HG02852 (cell line): Measurements from ENCODE around the gene ZBED3.
"Not testable (repeated sequence)": the region's sequence is repeated elsewhere in the genome, so short reads cannot be mapped to it uniquely, and the experiment has no call there.

ENCODE experiments used
- ATAC-seq: cut with Tn5 transposase; IDR thresholded peaks from one replicate; pipeline ENCODE4 v1.9.1; 2021; ENCODE audit warnings: mild to moderate bottlenecking, moderate library complexity; ENCODE audit not compliant: unreplicated experiment

ZBED3 gene, protein sequence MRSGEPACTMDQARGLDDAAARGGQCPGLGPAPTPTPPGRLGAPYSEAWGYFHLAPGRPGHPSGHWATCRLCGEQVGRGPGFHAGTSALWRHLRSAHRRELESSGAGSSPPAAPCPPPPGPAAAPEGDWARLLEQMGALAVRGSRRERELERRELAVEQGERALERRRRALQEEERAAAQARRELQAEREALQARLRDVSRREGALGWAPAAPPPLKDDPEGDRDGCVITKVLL

DNA sequence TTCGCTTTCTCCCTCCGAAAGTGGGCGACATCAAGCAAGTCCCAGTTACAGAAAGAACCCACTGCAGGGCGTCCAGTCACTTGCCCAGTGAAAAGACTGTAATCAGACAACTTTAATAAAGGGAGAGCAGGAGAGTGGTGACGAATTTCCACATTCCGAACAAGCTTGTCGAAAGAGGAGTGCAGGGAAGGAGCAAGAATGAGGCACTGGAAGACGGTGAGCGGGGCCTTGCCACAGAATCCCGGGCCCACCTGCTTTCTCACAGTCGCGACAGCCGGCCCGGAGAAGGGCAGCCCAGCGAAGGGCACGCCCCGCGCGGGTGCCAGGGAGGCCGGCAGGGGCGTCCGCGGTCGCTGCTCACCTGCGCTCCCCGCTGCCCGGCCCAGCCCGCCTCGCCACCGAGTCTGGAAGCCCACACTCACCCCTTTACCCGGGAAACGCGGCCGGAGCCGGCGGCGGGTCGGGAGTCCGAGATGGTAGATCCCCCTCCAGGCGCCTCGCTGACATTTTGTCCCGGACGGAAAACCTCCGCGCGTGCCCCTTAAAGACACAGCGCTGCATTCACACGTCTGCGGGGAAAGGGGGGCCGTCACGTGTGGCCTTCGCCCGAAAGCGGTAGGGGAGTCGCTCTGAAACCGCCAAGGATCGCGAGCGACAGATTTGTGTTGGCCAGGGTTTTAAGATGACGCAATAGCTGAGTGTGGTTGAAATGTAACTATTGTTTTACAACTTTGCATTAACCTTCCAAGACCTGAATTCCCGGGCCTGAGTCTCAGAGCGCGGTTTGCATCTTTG, at the start of gene ZBED3:
ZBED3 (minus strand) TSS at position 597 of the 795 bp plus-strand sequence. CDS start 9,407 bp downstream, outside the sequence.
- ATAC-seq: peak; percentile 71

DNA sequence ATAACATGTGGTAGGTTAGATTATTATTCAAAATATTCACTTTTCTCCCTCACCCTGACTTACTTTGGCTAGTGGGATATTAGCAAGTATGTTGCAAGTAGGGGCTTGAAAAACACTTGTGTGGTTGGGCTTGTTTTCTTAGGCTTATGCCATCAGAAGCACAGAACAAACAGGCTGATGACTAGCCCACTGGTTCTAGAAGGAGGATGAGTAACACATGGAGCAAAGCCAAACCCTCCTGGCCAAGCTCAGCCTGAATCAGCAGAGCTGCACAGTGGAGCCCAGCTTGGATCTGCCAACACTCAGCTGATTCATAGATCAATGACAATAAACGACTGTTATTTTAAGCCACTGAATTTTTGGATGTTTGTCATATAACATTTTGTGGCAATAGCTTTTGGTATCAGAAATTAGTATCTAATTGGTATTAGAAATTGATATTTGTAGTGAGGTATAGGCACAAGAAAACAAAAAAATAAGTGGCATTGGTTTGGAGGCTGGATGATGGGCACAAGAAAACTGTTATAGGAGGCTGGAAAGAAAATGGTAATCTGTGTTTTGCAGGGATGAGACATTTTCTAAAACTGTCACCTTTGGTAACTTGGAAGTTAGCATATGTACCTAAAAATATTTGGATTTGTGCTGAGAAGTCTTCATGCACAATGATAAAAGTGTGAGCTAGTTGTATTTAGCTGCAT, 46.1 kb upstream of the ZBED3 start:
- no peak for ATAC-seq

DNA sequence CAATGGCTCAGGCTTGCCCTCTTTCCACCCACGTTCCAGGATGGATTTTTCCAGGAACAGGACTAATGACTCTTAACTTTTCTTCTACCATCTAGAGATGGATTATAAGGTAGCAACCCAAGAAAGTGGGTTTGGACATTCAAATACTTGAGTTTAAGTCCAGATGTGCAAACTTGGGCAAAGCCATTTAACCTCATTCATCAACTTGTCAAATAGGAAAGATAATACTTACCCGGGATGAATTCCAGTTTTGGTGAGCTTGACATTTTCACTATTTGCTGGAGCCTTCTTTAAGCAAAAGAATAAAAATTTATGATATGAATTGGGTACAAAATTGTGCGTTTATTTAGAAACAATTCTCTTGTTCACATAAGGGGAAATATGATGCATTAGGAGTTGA, 44.3 kb upstream of the ZBED3 start:
- no peak for ATAC-seq

DNA sequence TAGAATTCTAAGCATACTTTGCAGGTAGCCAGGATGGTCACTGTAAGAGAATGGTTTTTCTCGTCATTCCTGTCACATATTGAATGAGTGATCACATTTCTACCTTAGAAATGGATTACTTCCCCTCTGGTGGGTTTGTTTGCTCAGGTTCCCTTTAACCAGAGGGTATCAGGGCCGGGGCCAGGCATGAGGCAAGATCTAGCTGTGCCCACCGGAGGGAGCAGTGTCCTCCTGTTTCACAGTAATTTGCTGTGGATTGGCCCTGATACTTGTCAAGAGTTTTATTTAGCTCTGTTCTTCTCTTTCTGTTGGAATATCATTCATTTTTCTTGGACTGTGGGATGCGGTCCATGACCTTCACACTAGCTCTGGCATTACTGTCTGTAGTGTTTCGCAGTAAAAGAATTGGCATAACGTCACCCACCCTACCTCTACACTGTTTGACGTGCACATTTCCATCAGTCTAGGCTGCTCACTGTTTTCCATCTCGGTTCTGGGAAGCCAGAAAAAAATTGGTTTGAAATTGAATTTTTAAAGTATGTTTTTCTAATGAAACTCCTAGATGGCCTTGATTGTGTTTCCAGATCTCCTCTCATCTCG, 42.4 kb upstream of the ZBED3 start:
- no peak for ATAC-seq

DNA sequence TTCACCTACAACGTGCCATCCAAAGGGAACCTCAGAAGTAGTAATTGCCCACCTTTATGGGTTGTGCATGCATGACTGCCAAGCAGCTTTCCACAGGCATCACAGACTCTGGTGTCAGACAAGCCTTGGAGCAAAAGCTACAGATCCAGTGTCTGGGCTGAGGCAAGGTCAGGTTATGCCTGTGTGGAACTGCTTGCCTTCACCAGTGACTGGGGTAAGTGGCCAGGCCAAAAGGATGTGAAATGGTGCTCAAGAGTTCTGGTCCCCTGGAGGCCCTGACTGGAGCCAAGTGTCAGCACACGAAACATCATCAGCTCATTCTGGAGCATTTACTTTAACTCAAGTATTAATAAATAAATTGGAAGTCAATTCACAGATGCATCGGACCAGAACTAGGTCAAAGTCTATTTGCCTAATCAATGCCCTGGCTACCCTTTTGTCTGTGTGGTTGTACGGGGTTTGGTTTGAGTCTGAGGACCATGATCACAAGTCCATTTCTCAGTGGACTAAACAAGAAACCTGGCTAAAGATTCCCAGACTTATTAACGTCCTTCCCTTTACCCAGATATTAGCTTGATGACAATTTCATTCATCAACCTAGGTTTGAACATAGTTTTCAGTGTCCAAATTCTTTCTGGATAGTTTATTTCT, 41.5 kb upstream of the ZBED3 start:
- ATAC-seq: no peak

DNA sequence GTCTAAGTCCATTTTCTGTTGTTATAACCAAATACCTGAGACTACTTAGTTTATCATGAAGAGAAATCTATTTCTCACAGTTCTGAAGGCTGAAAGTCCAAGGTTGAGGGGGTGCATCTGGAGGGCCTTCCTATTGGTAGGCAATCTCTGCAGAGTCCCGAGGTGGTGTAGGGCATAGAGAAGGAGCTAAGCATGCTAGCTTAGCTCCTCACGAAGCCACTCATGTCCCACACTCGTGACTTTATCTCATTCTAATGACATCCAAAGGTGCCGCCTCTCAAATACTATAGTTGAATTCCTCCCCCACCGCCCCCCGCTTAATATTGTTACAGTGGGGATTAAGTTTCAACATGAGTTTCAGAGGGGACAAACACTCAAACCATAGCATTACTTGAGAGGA, 36.0 kb upstream of the ZBED3 start:
- no peak for ATAC-seq

DNA sequence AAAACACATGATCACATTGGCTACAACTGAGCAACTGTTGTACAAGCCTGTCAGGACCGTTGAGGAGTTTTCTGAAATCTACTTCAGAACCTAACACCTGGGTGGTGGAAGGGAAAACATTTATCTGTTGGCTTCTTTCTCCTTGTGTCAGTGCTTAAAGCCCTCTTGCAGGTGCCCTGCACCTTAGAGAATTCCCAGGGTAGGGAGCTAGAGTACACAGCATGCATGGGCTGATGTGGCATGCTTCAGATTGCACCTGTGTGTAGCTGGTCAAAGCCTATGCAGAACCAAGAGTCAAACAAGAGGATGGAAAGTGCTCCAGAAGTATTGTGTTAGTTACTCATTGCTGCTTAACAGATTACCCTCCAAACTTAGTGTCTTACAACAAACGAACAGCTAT, 33.6 kb upstream of the ZBED3 start:
- no peak for ATAC-seq

DNA sequence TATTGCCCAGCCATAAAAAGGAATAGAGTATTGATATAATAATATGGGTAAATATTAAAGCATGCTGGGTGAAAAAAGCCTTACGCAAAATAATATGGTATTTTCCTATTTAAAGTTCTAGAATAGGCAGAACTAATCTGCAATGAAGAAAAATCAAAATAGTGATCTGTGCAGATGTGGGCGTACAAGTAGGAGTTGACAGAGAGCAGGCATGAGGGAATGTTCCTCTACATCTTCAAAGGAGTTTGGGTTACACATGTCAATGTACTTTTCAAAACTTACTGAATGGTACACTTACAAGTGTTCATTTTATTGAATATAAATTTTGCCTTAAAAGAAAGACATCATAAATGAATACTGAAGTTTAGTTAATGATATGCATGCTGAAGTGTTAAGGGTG, 33.0 kb upstream of the ZBED3 start:
- ATAC-seq: no peak

DNA sequence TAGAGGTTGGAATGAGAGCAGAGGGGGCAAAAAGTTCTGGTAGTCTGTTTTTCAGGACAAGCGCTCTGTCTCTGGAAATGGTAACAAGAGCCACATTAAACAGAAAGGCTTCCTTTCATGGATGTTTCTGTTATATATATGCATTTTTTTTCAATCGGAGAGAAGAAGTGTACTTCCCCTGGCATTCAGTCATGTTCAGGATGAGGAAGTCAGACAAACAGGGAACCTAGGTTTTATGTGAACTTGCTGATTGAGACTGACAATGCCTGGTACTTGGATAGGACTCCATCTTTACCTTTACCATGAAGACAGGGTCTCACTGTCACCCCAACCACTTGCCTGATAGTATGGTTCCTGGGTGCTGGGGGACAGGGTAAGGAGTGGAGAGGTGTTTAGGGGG, 30.1 kb upstream of the ZBED3 start:
- ATAC-seq: no peak

DNA sequence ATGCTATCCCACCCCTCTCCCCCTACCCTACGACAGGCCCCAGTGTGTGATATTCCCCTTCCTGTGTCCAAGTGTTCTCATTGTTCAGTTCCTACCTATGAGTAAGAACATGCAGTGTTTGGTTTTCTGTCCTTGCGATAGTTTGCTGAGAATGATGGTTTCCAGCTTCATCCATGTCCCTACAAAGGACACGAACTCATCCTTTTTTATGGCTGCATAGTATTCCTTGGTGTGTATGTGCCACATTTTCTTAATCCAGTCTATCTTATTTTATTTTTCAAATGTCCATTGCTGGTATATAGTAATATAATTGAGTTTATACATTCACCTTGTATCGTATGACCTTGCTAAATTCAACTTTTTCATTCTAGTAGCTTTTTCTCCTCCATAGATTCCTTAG, 19.9 kb upstream of the ZBED3 start:
- ATAC-seq: not testable (repeated sequence)

DNA sequence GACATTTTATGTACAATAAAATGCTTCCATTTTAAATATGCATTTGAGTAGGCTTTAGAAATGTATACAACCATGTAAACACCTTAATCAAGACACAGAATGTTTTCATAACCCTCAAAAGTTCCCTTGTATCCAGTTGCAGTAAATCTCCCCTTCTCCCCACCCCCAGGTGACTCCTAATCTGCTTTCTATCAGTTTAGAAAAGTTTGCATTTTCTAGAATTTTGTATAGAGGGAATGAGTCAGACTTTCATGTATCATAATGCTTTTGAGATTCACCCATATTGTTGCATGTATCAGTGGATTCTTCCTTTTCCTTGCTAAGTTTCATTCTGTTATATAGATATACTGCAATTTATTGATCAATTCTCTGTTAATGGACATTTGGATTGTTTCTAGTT, 17.7 kb upstream of the ZBED3 start:
- ATAC-seq: no peak

DNA sequence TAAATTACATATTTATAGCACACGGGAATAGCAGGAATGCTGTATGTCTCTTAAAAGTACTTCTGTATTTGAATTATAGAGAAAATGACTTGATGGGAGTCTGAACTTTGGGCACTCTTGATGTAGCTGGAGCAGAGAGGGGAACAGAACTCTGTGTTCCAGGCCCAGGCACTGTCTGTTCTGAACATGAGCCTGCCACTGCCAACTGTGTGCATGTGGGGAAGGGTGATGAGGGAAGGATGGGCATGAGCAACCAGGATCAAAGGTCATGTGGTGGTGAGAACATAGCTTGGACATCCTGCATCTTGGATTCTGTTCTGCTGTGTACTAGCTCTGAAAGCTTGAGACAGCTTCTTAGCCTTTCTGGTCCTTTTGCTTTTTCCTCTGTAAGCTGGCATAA, 16.4 kb upstream of the ZBED3 start:
- ATAC-seq: no peak

DNA sequence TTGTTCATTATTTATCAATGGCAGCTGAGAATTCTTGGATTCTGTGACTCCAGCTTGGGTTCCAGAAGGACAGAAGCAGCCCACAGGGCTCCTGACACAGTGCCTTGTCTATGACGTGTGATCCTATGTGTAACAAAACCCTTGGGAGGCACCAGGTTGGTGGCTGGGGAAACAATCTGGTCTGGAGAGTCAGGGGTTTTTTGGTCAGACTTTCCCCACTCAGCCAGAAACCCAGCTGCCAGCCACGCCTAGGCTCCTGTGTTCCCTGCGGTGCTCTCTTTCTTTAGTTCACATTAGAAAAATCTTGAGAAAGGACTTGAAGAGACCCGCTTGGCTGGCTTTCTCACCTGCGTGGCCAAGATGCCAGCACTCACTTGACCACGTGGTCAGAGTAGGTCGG, 15.5 kb upstream of the ZBED3 start:
- no peak for ATAC-seq

DNA sequence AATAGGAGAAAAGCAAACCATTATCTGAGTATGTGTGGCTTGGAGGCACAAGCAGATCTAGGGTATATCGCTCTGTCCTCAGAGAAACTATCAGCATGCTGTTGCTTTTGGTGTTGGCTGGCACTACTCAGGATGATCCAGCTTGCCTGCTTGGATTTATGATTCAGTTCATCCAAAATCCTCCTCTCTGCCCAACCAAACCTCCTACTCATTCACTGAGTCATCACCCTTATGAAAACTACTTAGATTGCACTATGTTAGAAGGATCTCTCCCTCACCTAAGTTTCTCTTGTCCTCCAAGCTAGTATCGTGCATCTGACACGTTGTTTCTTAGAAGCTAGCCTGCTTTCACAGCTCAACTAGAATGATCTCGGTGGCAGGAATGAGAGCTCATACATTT, 14.2 kb upstream of the ZBED3 start:
- ATAC-seq: no peak

DNA sequence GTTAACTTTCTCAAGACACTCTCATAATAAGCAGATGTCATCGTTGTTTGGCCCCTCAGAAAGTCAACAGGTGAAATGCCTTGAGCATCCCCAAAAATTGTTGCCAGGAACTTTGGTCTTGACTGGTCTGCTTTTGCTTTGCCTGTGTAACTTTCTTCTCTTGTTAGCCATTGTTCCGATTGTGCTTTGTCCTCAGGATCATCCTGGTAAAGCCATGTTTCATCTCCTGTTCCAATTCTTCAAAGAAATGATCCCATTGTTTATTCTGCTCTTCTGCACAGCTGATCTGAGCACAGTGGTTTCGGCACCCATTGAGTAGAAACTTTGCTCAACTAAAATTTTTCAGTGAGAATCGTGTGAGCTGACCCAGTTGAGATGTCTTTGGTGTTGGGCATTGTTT, 8.1 kb upstream of the ZBED3 start:
- ATAC-seq: no peak

DNA sequence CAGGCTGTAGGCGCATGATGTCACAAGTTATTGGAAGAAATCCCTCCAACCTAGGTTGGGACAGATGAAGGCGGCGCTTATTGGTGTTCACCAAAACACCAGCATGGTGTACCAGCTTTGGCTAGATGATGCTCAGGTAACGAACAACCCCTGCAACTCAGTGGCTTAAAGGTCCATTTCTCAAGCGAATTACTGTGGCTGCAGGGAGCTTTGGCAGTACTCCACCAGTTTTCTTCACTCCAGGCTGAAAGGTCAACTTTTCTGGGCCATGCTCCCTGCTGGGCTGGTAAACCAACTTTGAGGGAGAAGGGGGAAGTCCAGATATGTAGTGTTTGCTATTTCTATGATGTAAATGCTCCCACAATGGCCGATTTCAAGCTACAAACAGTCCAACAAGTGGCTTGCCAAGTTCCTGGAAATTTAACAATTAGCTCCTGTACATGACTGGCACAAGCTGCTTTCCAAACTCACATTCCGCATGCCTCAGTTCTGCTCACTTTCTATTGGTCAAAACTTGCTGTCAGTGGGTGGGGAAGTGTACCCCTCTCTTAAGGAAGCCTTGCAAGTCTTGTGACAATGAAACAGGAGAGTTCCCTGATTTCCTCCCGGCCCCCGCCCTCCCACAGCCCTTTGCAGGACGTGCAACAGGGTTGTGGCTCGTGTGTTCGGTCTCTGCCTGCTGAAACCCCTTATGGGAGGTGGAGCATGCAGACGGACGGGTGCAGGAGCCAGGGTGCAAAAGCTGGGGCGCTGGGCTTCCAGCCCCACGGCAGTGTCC, 588 bp upstream of the ZBED3 start:
- no peak for ATAC-seq

DNA sequence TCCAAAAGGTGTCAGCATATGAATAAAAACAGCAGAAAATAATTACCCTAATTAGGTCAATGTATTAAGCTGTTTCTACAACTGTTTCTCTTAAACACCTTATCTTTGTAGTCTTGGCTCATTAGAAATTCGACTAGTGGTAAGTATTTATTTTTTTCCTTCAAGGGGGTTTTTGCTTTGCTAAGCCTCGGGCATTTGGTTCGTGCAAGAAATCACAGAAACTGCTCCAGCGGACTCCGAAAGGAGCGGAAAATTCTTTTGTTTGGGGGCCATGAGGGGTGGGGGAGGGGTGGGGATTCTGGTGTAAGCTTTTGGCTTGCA, 757 bp downstream of the ZBED3 start:
- ATAC-seq: no peak

DNA sequence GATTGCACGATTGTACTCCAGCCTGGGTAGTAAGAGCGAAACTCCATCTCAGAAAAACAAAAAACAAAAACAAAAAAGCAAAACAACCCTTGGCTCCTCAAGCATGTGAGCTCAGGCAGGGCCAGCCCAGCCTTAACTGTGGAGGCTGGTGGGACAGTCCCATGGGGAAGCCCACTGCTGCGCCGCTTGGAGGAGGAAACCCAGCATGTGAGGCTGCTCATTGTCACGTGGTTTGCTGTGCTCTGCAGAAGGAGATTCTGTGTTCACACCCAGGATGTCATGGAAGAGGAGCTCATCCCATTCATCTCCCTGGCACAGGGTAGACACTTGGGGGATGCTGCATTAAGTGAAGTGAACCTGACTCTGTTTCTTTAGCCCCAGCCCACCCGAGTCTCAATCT, 4.0 kb downstream of the ZBED3 start:
- no peak for ATAC-seq

DNA sequence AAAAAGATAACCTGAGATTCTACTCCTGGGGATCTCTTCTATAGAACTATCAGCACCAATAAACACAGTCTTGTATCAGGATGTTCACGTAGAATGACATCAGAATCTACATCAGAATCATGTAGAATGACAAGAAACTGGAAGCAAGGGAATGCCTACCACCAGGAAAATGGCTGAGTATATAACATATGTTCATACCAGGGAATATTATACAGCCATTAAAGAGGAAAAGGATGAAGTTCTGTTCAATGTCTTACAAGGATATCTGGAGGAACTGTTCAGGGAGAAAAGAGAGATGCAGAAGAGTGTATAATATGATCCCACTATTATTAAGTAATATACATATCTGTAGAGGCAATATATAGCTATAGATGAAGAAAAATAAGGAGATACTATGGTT, 4.8 kb downstream of the ZBED3 start:
- no peak for ATAC-seq

DNA sequence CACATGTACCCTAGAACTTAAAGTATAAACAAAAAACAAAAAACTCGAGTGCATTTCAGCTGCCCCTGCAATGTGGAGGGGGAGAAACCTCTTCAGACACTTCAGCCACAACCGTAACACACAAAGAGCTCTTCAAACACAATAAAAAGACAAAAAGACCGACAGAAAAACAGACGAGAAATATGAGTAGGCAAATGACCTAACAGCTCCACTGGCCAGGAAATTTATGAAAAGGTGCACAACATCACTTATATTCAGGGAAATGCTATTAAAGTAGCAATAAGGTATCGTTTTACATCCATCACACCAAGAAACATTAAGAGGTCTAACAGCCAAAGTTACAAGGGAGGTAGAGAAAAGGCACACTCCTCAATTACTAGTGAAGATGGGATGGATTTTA, 6.2 kb downstream of the ZBED3 start:
- ATAC-seq: no peak

DNA sequence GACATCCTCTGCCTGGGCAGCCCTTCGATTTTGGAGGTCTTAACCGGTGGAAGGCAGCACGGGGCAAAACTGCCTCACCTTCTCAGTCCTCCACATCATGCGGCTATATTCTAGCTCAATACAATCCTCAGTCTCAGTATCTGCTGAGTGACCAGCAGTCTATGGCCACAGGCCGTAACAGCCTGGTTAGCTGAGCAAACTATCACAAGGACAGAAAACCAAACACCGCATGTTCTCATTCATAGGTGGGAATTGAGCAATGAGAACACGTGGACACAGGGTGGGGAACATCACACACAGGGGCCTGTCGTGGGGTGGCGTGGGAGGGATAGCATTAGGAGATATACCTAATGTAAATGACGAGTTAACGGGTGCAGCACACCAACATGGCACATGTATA, 6.6 kb downstream of the ZBED3 start:
- ATAC-seq: not testable (repeated sequence)
